ENCODE measurements around the gene CHST5.
"Not testable (repeated sequence)": the region's sequence is repeated elsewhere in the genome, so short reads cannot be mapped to it uniquely, and the experiment has no call there.

The CHST5 gene

DNA sequence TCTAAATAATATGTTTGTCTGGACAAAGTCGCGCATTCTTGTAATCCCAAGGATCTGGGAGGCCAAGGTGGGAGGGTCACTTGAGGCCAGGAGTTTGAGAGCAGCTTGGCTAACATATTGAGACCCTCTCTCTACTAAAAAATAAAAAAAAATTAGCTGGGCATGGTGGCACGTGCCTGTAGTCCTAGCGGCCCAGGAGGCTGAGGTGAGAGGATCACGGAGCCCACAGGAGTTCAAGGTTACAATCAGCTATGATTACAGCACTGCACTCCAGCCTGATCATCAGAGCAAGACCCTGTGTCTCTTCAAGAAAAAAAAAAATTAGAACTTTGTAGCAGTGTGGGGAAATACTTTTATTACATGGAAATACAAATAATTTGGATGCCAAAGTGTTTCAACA lies 34.5 kb downstream of the CHST5 start:
- no peak overlapping the region for H3K27ac ChIP-seq (ENCODE audit: poor library complexity, severe bottlenecking)
- no peak overlapping the region for H3K4me3 ChIP-seq (ENCODE audit: severe bottlenecking)
- no peak for ATAC-seq (ENCODE audit: low read depth)
- no peaks in the 10 kb centered on the region for H3K27me3 ChIP-seq (ENCODE audit: insufficient read depth, poor library complexity, severe bottlenecking)
- TF ChIP-seq, protein P1, sequence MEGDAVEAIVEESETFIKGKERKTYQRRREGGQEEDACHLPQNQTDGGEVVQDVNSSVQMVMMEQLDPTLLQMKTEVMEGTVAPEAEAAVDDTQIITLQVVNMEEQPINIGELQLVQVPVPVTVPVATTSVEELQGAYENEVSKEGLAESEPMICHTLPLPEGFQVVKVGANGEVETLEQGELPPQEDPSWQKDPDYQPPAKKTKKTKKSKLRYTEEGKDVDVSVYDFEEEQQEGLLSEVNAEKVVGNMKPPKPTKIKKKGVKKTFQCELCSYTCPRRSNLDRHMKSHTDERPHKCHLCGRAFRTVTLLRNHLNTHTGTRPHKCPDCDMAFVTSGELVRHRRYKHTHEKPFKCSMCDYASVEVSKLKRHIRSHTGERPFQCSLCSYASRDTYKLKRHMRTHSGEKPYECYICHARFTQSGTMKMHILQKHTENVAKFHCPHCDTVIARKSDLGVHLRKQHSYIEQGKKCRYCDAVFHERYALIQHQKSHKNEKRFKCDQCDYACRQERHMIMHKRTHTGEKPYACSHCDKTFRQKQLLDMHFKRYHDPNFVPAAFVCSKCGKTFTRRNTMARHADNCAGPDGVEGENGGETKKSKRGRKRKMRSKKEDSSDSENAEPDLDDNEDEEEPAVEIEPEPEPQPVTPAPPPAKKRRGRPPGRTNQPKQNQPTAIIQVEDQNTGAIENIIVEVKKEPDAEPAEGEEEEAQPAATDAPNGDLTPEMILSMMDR (IDR thresholded peaks at IDR 0.05; ENCODE audit: poor library complexity, severe bottlenecking): no peak
- peaks cover 41% of the 10 kb centered on the region for H3K4me1 ChIP-seq (ENCODE audit: insufficient read depth, poor library complexity, severe bottlenecking)
- H3K36me3 ChIP-seq (ENCODE audit: low read depth): no peaks in the 10 kb centered on the region
- no peaks in the 10 kb centered on the region for H3K9me3 ChIP-seq (ENCODE audit: severe bottlenecking)
- DNase-seq (ENCODE audit: low spot score): no peak

DNA sequence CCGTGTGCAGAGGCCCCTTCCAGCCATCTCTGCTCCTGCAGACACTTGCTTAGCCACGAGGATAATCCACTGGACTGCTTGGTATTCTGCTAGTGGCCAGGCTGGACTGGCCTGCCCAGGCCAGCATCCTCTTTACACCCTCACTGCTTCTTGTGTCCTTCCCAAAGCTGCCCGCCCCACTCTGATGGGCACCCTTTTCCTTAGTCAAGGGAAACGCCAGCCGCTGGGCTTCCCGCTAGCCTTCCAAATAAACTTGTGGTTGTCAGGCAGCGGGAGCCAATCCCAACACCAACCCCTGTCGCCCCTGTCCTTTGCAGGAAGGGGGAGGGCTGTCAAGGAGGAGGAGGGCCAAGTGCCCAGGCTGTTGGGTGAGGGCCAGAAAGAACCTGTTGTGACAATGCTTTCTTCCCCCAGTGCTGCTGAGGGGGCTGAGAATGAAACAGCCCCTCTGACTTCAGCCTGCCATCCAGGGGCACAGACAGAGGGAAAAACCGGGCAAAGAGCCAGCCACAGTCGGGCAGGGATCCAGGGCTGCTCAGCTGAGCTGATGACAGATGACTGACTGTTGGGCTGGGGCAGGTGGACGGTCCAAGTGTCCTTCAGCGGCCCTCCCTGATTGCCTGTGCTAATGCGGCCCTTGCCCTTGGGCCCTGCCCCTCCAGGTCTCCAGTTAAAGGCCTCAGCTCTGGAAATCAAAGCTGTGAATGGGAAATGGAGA lies 37.1 kb downstream of the CHST5 start:
- peaks cover 32% of the 10 kb centered on the region for H3K4me1 ChIP-seq (ENCODE audit: insufficient read depth, poor library complexity, severe bottlenecking)
- H3K27ac ChIP-seq (ENCODE audit: poor library complexity, severe bottlenecking); H3K36me3 ChIP-seq (ENCODE audit: low read depth); DNase-seq (ENCODE audit: low spot score); H3K27me3 ChIP-seq (ENCODE audit: insufficient read depth, poor library complexity, severe bottlenecking); H3K9me3 ChIP-seq (ENCODE audit: severe bottlenecking); H3K4me3 ChIP-seq (ENCODE audit: severe bottlenecking): not testable (repeated sequence)
- peak; percentile 75 for ATAC-seq (ENCODE audit: low read depth)

DNA sequence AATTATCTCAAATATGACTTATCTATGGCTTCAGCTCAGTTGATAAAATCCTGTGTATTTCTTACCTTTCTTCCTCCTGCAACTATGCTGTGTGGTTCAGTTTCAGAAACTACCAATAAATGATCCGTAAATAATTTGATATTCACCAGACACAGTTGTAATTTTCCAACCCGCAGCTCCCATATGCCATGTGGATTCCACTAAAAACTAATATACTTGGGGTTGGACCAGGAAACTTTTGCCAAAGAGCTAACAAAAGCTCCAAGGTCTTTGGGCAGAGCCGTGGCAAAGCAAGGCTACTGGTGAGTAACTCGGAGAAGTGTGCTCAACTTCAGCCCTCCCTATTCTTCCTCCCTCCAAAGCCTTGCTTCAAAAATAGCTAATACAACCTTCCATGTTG lies 38.4 kb downstream of the CHST5 start:
- DNase-seq (ENCODE audit: low spot score): no peak

GRCh38 chr16:75495076-75495674 lies 40.7 kb downstream of the CHST5 start, which contains the start of gene CHST6:
CHST6 (minus strand) TSS chr16:75495441; CDS start chr16:75479828, 15,613 bp downstream.
- Histone ChIP-seq H3K4me1 (ENCODE audit: insufficient read depth, poor library complexity, severe bottlenecking) (peaks cover 11% of the 10 kb centered on the region), H3K36me3 (ENCODE audit: low read depth) (no peaks in the 10 kb centered on the region), H3K4me3 (ENCODE audit: severe bottlenecking) (peak within 1 kb of the TSS; percentile 28), H3K9me3 (ENCODE audit: severe bottlenecking) (no peaks in the 10 kb centered on the region), H3K27me3 (ENCODE audit: insufficient read depth, poor library complexity, severe bottlenecking) (peaks cover 4% of the 10 kb centered on the region), H3K27ac (ENCODE audit: poor library complexity, severe bottlenecking) (no peak within 1 kb of the TSS)
- ATAC-seq (ENCODE audit: low read depth): peak; percentile 55
- TF ChIP-seq, protein P1 (IDR thresholded peaks at IDR 0.05; ENCODE audit: poor library complexity, severe bottlenecking): no peak
- DNase-seq (ENCODE audit: low spot score): no peak

More for the DNA sequence above, 38.4 kb downstream of the CHST5 start:
- H3K4me1 ChIP-seq (ENCODE audit: insufficient read depth, poor library complexity, severe bottlenecking): peaks cover 23% of the 10 kb centered on the region
- ATAC-seq (ENCODE audit: low read depth): no peak
- no peak overlapping the region for H3K27ac ChIP-seq (ENCODE audit: poor library complexity, severe bottlenecking)
- no peak overlapping the region for H3K4me3 ChIP-seq (ENCODE audit: severe bottlenecking)
- TF ChIP-seq, protein P1 (IDR thresholded peaks at IDR 0.05; ENCODE audit: poor library complexity, severe bottlenecking): no peak
- no peaks in the 10 kb centered on the region for H3K9me3 ChIP-seq (ENCODE audit: severe bottlenecking)
- H3K36me3 ChIP-seq (ENCODE audit: low read depth): no peaks in the 10 kb centered on the region
- peaks cover 4% of the 10 kb centered on the region for H3K27me3 ChIP-seq (ENCODE audit: insufficient read depth, poor library complexity, severe bottlenecking)

DNA sequence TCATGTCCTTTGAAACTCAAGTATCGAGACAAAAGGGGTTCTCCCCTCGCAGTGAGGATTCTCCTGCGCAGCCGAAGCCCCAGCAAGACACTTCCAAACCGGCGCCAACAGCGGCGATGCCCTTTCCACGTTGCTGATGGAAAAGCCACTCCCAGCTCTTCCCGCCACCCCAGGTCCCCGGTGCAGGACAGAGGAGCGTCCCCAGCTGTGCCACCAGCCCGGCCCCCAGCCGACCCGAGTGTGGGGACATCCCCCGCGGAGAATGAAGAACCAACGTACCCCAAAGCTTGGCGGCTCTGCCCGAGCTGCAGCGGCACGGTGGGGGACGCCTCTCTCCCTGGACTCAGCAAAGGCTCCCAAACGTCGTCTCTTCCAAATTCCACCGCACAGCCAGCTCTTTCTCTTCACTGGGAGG lies 41.2 kb downstream of the CHST5 start:
- no peak overlapping the region for H3K27ac ChIP-seq (ENCODE audit: poor library complexity, severe bottlenecking)
- ATAC-seq (ENCODE audit: low read depth): peak; percentile 2; the same call in 1 of the 3 replicates
- no peak for DNase-seq (ENCODE audit: low spot score)
- H3K4me3 ChIP-seq (ENCODE audit: severe bottlenecking): peak overlapping the region; percentile 28
- peaks cover 11% of the 10 kb centered on the region for H3K4me1 ChIP-seq (ENCODE audit: insufficient read depth, poor library complexity, severe bottlenecking)
- peaks cover 4% of the 10 kb centered on the region for H3K27me3 ChIP-seq (ENCODE audit: insufficient read depth, poor library complexity, severe bottlenecking)
- H3K36me3 ChIP-seq (ENCODE audit: low read depth): no peaks in the 10 kb centered on the region
- H3K9me3 ChIP-seq (ENCODE audit: severe bottlenecking): no peaks in the 10 kb centered on the region
- TF ChIP-seq, protein P1 (IDR thresholded peaks at IDR 0.05; ENCODE audit: poor library complexity, severe bottlenecking): no peak
